Kidney epithelial cell (primary cell): ENCODE data around the gene PLP2. TPM values are rescaled to one million over a fixed set of nuclear protein-coding genes. Genes with fewer than 3 reads are reported as not detected.

ENCODE experiments used
- DNase-seq: peaks from one replicate; pipeline ENCODE4 v3.0.0-alpha.2; 2010; ENCODE audit warnings: low read depth
- H3K27me3 ChIP-seq: 2 replicates; pipeline ENCODE4 v1.6.0; 2011; ENCODE audit warnings: low read length; ENCODE audit not compliant: control insufficient read depth, insufficient read depth
- H3K36me3 ChIP-seq: 2 replicates; pipeline ENCODE4 v1.5.1; 2011; ENCODE audit warnings: low read length; ENCODE audit not compliant: control insufficient read depth, insufficient read depth
- H3K4me3 ChIP-seq: 2 replicates; pipeline ENCODE4 v1.5.1; 2011; ENCODE audit warnings: low read depth, mild to moderate bottlenecking, control low read depth, low read length
- CTCF ChIP-seq: IDR thresholded peaks from 2 replicates; pipeline ENCODE4 v1.5.1; 2011; ENCODE audit warnings: mild to moderate bottlenecking, moderate library complexity, low read length, control low read depth, inconsistent platforms; ENCODE audit not compliant: insufficient read depth, poor library complexity, severe bottlenecking
- total RNA-seq: library from RNA; depleted of rRNA; stranded (reverse); fragments of >200 nt; gene quantifications from 2 replicates; pipeline ENCODE4 v1.2.3, GENCODE V29; 2015

The PLP2 gene
- total RNA-seq, 1 donor from 2014 or later = 82.6 TPM

GRCh38 chrX:49183701-49184281 is 12.1 kb downstream of the PLP2 start:
- H3K4me3 ChIP-seq = no peak overlapping the region
- H3K27me3 ChIP-seq = no peaks in the 10 kb centered on the region
- DNase-seq = no peak
- no peak for TF ChIP-seq CTCF
- H3K36me3 ChIP-seq = peaks cover 1% of the 10 kb centered on the region

GRCh38 chrX:49184294-49185281 is 12.9 kb downstream of the PLP2 start:
- Histone ChIP-seq H3K4me3 (peak overlapping the region; percentile 35), H3K36me3 (peaks cover 1% of the 10 kb centered on the region), H3K27me3 (no peaks in the 10 kb centered on the region)
- TF ChIP-seq CTCF = peak; percentile 1
- DNase-seq = peak; percentile 63

DNA sequence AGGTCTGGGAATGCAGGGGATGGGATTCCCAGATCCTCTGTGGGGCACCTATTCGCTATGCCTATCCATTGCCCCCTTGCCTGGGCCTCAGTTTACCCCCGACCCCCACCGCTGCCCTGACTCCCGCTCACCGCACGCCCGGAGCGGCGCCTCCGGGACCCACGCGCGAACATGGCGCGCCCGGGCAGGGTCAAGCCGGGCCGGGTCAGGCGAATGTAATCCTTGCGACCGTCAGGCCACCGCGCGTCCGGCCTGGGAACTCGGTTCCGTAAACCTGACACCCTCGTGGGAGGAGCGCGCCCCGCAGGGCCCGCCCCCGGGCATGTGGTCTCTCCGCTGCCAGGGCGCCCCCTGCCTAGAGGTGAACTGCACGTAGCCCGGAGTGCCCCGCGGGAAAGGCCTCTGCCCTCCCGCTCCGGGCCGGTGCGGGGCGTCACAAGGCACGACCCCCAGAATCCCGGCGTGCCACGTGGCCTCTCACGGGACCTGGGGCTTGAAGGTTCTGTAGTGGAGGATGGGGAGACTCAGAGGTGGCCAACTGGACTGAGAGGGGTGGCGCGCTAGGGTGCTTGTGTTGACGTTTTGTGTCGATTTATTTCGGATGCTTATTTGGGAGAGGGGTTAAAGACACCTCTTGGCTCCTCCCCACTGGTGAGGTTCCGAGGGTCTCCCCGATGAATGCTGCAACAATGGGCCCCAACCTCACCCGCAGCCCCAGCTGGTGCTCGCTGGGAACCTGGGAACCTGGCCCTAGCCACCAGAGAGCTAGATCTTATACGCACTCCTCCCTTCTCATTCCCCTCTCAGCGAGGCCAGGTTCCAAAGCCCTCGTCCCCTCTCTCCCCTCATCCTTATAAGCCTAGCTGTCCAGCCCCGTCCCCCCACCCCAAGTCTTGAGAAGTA is 14.7 kb downstream of the PLP2 start, which contains the start of gene PRICKLE3:
PRICKLE3 (minus strand) TSS at position 249 of the 903 bp plus-strand sequence; CDS start at position 173, 76 bp downstream.
- peaks cover 1% of the 10 kb centered on the region for H3K36me3 ChIP-seq
- DNase-seq = no peak
- no peaks in the 10 kb centered on the region for H3K27me3 ChIP-seq
- H3K4me3 ChIP-seq = peak within 1 kb of the TSS; percentile 69
- TF ChIP-seq CTCF = peak; percentile 45

GRCh38 chrX:49187028-49187394 is 15.3 kb downstream of the PLP2 start:
- Histone ChIP-seq H3K27me3 (no peaks in the 10 kb centered on the region), H3K4me3 (no peak overlapping the region), H3K36me3 (peaks cover 1% of the 10 kb centered on the region)
- no peak for DNase-seq
- no peak for TF ChIP-seq CTCF

GRCh38 chrX:49187526-49187925 is 15.8 kb downstream of the PLP2 start:
- Histone ChIP-seq H3K4me3 (no peak overlapping the region), H3K36me3 (no peaks in the 10 kb centered on the region), H3K27me3 (no peaks in the 10 kb centered on the region)
- no peak for TF ChIP-seq CTCF
- DNase-seq = no peak
